EL (cell line): ENCODE data around the gene SESTD1.
"Not testable (repeated sequence)": the region's sequence is repeated elsewhere in the genome, so short reads cannot be mapped to it uniquely, and the experiment has no call there.

Source experiments
- DNase-seq: peaks from one replicate; pipeline ENCODE4 v3.0.0-alpha.2; 2016

Gene SESTD1

DNA sequence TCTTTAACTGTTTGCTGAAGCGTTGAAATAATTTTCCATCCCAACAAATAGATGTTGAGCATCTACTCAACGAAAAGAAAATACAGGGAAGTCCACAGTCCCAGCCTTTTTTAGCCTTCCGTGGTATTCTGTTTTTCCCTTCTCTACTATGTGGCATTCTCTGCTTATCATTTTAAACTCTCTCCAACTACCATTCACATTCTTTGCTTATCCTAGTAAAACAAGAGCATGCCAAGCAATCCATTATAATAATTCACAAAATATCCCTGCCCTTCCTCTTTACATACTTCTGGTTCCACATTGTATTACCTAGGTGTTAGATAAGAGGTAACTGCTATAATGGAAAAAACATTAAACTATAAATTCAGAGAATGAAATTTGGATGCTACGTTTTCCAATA lies 1.6 kb upstream of the SESTD1 start:
- no peak for DNase-seq

- peak; percentile 52 for DNase-seq
Measured at GRCh38 chr2:179265082-179265510, 464 bp upstream of the SESTD1 start.

GRCh38 chr2:179263446-179264367 lies 925 bp downstream of the SESTD1 start:
- peak; percentile 42 for DNase-seq

DNA sequence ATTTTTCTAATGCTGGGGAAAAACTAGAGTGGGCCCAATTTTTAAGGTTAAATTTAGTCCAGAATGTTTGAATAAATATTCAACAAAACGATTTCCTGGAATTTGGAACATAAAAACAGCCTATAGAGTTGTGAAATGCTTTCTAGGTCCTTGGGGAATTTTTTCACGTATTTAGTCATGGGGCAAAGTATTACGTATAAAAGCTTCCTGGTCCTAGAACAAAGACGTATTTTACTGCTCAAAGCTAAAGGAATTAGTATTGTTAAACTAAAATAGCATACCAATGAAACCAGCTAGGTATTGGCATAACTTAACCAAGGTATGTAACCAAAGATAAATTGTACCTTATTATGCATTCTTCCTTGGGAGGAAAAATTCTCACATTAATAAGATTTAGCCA lies 1.6 kb downstream of the SESTD1 start:
- peak; percentile 23 for DNase-seq

GRCh38 chr2:179262077-179262660 lies 2.5 kb downstream of the SESTD1 start:
- no peak for DNase-seq

- no peak for DNase-seq
Measured at GRCh38 chr2:179261151-179261825, 3.3 kb downstream of the SESTD1 start.

GRCh38 chr2:179260224-179260623 lies 4.4 kb downstream of the SESTD1 start:
- DNase-seq = no peak

- no peak for DNase-seq
Measured at GRCh38 chr2:179255129-179255528, 9.5 kb downstream of the SESTD1 start.

GRCh38 chr2:179253226-179253625 lies 11.4 kb downstream of the SESTD1 start:
- no peak for DNase-seq

GRCh38 chr2:179252423-179252822 lies 12.2 kb downstream of the SESTD1 start:
- no peak for DNase-seq

DNA sequence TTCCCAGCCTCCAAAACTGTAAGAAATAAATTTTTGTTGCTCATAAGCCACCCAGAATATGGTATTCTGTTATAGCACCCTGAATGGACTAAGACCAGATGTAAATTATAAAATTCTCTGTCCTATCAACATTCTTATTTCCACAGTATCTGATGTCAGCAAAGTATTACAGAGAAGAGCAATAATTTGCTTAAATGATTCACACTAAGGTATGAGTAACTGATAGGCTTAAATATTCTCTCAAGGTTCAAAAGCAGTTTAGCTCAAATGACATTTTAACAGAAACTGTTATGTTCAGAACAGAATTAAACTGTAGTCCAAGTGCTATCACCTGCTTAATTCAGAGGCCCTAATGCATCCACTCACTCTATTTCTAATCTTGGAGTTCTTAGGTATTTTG lies 12.8 kb downstream of the SESTD1 start:
- DNase-seq = no peak

- no peak for DNase-seq
Measured at GRCh38 chr2:179250848-179251504, 13.7 kb downstream of the SESTD1 start.

DNA sequence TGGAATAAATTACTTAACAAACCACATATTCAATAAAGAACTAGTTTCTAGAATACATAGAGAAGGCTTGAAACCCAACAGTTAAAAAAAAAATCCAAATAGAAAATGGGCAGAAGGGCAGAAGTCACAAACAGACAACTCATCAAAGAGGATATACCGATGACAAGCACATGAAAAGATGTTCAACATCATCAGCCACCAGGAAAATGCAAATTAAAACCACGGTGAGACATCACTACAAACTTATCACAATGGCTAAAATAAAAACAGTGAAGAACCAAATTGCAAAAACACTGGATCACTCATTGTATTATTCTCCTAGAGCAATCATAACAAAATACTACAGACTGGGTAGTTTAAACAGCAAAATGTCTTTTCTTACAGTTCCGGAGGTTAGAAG lies 14.5 kb downstream of the SESTD1 start:
- DNase-seq = no peak

GRCh38 chr2:179248024-179248348 lies 16.6 kb downstream of the SESTD1 start:
- no peak for DNase-seq

- no peak for DNase-seq
Measured at GRCh38 chr2:179247318-179248023, 17.2 kb downstream of the SESTD1 start.

GRCh38 chr2:179245843-179246242 lies 18.8 kb downstream of the SESTD1 start:
- not testable (repeated sequence) for DNase-seq

DNA sequence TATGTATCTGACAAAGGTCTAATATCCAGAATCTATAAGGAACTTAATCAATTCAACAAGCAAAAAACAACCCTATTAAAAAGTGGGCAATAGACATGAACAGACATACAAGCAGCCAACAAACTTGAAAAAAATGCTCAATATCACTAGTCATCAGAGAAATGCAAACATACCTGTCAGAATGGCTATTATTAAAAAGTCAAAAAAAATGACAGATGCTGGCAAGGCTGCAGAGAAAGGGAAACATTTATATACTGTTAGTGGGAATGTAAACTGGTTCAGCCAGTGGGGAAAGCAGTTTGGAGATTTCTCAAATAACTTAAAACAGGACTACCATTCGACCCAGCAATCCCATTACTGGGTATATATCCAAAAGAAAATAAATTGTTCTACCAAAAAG lies 21.6 kb downstream of the SESTD1 start:
- no peak for DNase-seq

- no peak for DNase-seq
Measured at GRCh38 chr2:179240481-179241451, 23.9 kb downstream of the SESTD1 start.

GRCh38 chr2:179239838-179240237 lies 24.8 kb downstream of the SESTD1 start:
- no peak for DNase-seq

GRCh38 chr2:179239195-179239594 lies 25.4 kb downstream of the SESTD1 start:
- DNase-seq = peak; percentile 9

GRCh38 chr2:179238027-179238426 lies 26.6 kb downstream of the SESTD1 start:
- DNase-seq = no peak
